ENCODE data around the gene CAMKK2.
A peak's percentile ranks its signal among the peaks of the same experiment; 100 is the strongest.
"Not testable (repeated sequence)": the region's sequence is repeated elsewhere in the genome, so short reads cannot be mapped to it uniquely, and the experiment has no call there.

Gene CAMKK2

GRCh38 chr12:121325922-121326396 is 29.4 kb upstream of the CAMKK2 start:
- Histone ChIP-seq H3K9ac (ENCODE audit: low read length) (no peak overlapping the region), H3K27me3 (ENCODE audit: control insufficient read depth, insufficient read depth, low read length) (no peaks in the 10 kb centered on the region), H3K36me3 (ENCODE audit: control insufficient read depth, low read depth, low read length) (peaks cover 67% of the 10 kb centered on the region), H3K4me1 (ENCODE audit: control insufficient read depth, low read depth, low read length) (no peaks in the 10 kb centered on the region), H3K9me3 (ENCODE audit: control insufficient read depth, low read depth, low read length) (no peaks in the 10 kb centered on the region), H3K27ac (ENCODE audit: low read length) (no peak overlapping the region), H3K4me3 (ENCODE audit: low read length) (no peak overlapping the region)

DNA sequence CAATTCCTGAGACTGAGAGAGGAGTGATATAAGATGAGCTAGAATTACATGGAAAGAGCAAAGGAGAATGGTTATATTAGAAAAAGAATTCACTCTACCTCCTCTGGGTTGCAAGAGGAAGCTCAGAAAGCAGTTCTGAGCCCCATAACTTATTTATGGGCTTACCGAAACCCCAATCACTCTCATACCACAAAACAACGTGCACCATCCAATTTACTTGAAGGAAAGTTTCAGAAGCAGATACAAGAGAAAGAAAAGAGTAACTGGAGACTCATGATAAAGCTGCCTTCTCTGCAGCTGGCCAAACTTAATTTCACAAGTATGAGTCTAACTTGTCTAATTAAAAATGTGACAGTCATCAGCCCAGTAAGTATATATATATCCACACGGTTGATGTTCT is 27.4 kb upstream of the CAMKK2 start:
- no peaks in the 10 kb centered on the region for H3K4me1 ChIP-seq (ENCODE audit: control insufficient read depth, low read depth, low read length)
- no peak overlapping the region for H3K27ac ChIP-seq (ENCODE audit: low read length)
- no peak overlapping the region for H3K4me3 ChIP-seq (ENCODE audit: low read length)
- H3K36me3 ChIP-seq (ENCODE audit: control insufficient read depth, low read depth, low read length), result peaks cover 62% of the 10 kb centered on the region
- no peak overlapping the region for H3K9ac ChIP-seq (ENCODE audit: low read length)
- no peaks in the 10 kb centered on the region for H3K9me3 ChIP-seq (ENCODE audit: control insufficient read depth, low read depth, low read length)
- no peaks in the 10 kb centered on the region for H3K27me3 ChIP-seq (ENCODE audit: control insufficient read depth, insufficient read depth, low read length)

GRCh38 chr12:121318121-121318520 is 21.6 kb upstream of the CAMKK2 start:
- no peak overlapping the region for H3K9ac ChIP-seq (ENCODE audit: low read length)
- H3K27me3 ChIP-seq (ENCODE audit: control insufficient read depth, insufficient read depth, low read length), result no peaks in the 10 kb centered on the region
- H3K36me3 ChIP-seq (ENCODE audit: control insufficient read depth, low read depth, low read length), result peaks cover 28% of the 10 kb centered on the region
- H3K9me3 ChIP-seq (ENCODE audit: control insufficient read depth, low read depth, low read length), result no peaks in the 10 kb centered on the region
- H3K4me3 ChIP-seq (ENCODE audit: low read length), result no peak overlapping the region
- H3K4me1 ChIP-seq (ENCODE audit: control insufficient read depth, low read depth, low read length), result no peaks in the 10 kb centered on the region
- no peak overlapping the region for H3K27ac ChIP-seq (ENCODE audit: low read length)

DNA sequence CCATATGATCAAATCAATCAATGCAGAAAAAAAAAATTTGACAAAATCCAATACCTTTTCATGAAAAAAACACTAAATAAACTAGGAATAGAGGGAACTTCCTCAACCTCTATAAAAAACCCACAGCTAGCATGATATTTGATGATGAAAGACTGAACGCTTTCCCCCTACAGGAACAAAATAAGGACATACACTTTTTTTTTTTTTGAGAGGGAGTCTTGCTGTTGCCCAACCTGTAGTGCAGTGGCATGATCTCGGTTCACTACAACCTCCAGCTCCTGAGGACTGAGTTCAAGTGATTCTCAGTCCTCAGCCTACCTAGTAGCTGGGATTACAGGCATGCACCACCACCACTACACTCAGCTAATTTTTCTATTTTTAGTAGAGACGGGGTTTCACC is 17.9 kb upstream of the CAMKK2 start:
- no peak overlapping the region for H3K27ac ChIP-seq (ENCODE audit: low read length)
- H3K36me3 ChIP-seq (ENCODE audit: control insufficient read depth, low read depth, low read length), result peaks cover 21% of the 10 kb centered on the region
- H3K9ac ChIP-seq (ENCODE audit: low read length), result no peak overlapping the region
- H3K9me3 ChIP-seq (ENCODE audit: control insufficient read depth, low read depth, low read length), result no peaks in the 10 kb centered on the region
- no peak overlapping the region for H3K4me3 ChIP-seq (ENCODE audit: low read length)
- H3K4me1 ChIP-seq (ENCODE audit: control insufficient read depth, low read depth, low read length), result no peaks in the 10 kb centered on the region
- H3K27me3 ChIP-seq (ENCODE audit: control insufficient read depth, insufficient read depth, low read length), result no peaks in the 10 kb centered on the region

GRCh38 chr12:121310231-121310630 is 13.7 kb upstream of the CAMKK2 start:
- not testable (repeated sequence) for H3K9me3 ChIP-seq (ENCODE audit: control insufficient read depth, low read depth, low read length); H3K4me3 ChIP-seq (ENCODE audit: low read length); H3K4me1 ChIP-seq (ENCODE audit: control insufficient read depth, low read depth, low read length); H3K27me3 ChIP-seq (ENCODE audit: control insufficient read depth, insufficient read depth, low read length); H3K27ac ChIP-seq (ENCODE audit: low read length); H3K9ac ChIP-seq (ENCODE audit: low read length)
- H3K36me3 ChIP-seq (ENCODE audit: control insufficient read depth, low read depth, low read length), result peaks cover 14% of the 10 kb centered on the region

DNA sequence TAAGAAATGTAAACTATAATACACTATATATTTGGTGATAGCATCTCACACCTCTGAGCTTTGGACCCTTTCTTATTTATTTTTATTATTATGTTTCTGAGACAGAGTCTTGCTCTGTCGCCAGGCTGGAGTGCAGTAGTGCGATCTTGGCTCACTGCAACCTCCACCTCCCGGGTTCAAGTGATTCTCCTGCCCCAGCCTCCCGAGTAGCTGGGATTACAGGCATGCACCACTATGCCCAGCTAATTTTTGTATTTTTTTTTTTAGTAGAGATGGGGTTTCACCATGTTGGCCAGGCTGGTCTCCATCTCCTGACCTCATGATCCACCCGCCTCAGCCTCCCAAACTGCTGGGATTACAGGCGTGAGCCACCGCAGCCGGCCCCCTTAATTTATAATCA is 10.9 kb upstream of the CAMKK2 start:
- H3K36me3 ChIP-seq (ENCODE audit: control insufficient read depth, low read depth, low read length), result peaks cover 14% of the 10 kb centered on the region
- H3K4me1 ChIP-seq (ENCODE audit: control insufficient read depth, low read depth, low read length); H3K9ac ChIP-seq (ENCODE audit: low read length); H3K4me3 ChIP-seq (ENCODE audit: low read length); H3K27ac ChIP-seq (ENCODE audit: low read length); H3K27me3 ChIP-seq (ENCODE audit: control insufficient read depth, insufficient read depth, low read length); H3K9me3 ChIP-seq (ENCODE audit: control insufficient read depth, low read depth, low read length): not testable (repeated sequence)

- Histone ChIP-seq H3K9ac (ENCODE audit: low read length) (no peak overlapping the region), H3K27ac (ENCODE audit: low read length) (no peak overlapping the region), H3K27me3 (ENCODE audit: control insufficient read depth, insufficient read depth, low read length) (no peaks in the 10 kb centered on the region), H3K36me3 (ENCODE audit: control insufficient read depth, low read depth, low read length) (peaks cover 9% of the 10 kb centered on the region), H3K4me3 (ENCODE audit: low read length) (no peak overlapping the region), H3K4me1 (ENCODE audit: control insufficient read depth, low read depth, low read length) (no peaks in the 10 kb centered on the region), H3K9me3 (ENCODE audit: control insufficient read depth, low read depth, low read length) (no peaks in the 10 kb centered on the region)
Observed at GRCh38 chr12:121304306-121304705, 7.8 kb upstream of the CAMKK2 start.

GRCh38 chr12:121301876-121302275 is 5.4 kb upstream of the CAMKK2 start:
- H3K4me3 ChIP-seq (ENCODE audit: low read length), result no peak overlapping the region
- H3K9ac ChIP-seq (ENCODE audit: low read length), result no peak overlapping the region
- H3K27me3 ChIP-seq (ENCODE audit: control insufficient read depth, insufficient read depth, low read length), result no peaks in the 10 kb centered on the region
- no peaks in the 10 kb centered on the region for H3K9me3 ChIP-seq (ENCODE audit: control insufficient read depth, low read depth, low read length)
- H3K4me1 ChIP-seq (ENCODE audit: control insufficient read depth, low read depth, low read length), result no peaks in the 10 kb centered on the region
- no peak overlapping the region for H3K27ac ChIP-seq (ENCODE audit: low read length)
- no peaks in the 10 kb centered on the region for H3K36me3 ChIP-seq (ENCODE audit: control insufficient read depth, low read depth, low read length)

DNA sequence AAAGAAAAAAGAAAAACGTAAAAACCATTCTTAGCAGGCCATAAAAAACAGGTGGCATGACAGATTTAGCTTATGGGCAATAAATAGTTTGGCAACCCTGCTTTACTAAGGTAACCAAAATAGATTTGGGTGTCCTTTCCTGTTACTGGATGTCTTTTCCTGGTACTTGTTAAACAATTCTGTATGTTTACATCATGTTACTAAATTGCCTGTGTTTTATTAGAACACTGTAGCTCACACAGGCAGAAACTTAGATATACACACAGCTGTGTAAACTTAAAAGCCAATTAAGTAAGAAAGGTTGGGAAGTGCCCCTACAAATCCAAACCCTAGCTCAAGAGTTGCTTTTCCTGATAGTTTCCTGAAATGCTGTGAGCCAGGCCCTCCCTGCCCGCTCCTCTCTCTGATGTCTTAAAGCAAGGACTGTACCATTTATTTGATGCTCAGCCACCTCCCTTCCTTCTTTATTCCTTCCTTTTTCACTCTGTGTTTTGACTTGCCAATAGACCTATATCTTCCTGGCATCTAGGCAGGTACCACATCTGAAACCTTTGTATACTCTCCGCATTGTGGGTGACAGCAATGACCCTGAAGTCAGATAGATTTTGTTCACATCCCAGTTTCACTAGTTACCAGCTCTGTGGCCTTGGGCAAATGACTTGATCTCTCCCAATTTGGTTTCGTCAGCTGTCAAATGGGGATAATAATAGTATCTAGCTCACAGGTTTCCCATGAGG is 3.7 kb upstream of the CAMKK2 start:
- Histone ChIP-seq H3K4me1 (ENCODE audit: control insufficient read depth, low read depth, low read length) (no peaks in the 10 kb centered on the region), H3K4me3 (ENCODE audit: low read length) (no peak overlapping the region), H3K27me3 (ENCODE audit: control insufficient read depth, insufficient read depth, low read length) (no peaks in the 10 kb centered on the region), H3K27ac (ENCODE audit: low read length) (no peak overlapping the region), H3K9ac (ENCODE audit: low read length) (no peak overlapping the region), H3K9me3 (ENCODE audit: control insufficient read depth, low read depth, low read length) (no peaks in the 10 kb centered on the region), H3K36me3 (ENCODE audit: control insufficient read depth, low read depth, low read length) (no peaks in the 10 kb centered on the region)

- Histone ChIP-seq H3K27ac (ENCODE audit: low read length) (no peak overlapping the region), H3K9ac (ENCODE audit: low read length) (no peak overlapping the region), H3K4me1 (ENCODE audit: control insufficient read depth, low read depth, low read length) (no peaks in the 10 kb centered on the region), H3K36me3 (ENCODE audit: control insufficient read depth, low read depth, low read length) (no peaks in the 10 kb centered on the region), H3K4me3 (ENCODE audit: low read length) (no peak overlapping the region), H3K27me3 (ENCODE audit: control insufficient read depth, insufficient read depth, low read length) (no peaks in the 10 kb centered on the region), H3K9me3 (ENCODE audit: control insufficient read depth, low read depth, low read length) (no peaks in the 10 kb centered on the region)
Observed at GRCh38 chr12:121299662-121300061, 3.2 kb upstream of the CAMKK2 start.

DNA sequence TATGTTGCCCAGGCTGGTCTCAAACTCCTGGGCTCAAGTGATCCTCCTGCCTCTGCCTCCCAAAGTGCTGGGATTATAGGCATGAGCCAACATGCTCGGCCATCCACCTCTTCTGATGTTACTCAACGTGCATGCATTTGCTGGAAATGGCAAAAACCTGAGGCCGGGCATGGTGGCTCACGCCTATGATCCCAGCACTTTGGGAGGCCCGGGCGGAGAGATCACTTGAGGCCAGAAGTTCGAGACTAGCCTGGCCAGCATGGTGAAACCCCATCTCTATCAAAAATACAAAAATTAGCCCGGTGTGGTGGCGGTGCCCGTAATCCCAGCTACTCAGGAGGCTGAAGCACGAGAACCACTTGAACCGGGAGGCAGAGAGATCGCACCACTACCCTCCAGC is 1.9 kb upstream of the CAMKK2 start:
- not testable (repeated sequence) for H3K4me3 ChIP-seq (ENCODE audit: low read length); H3K27me3 ChIP-seq (ENCODE audit: control insufficient read depth, insufficient read depth, low read length); H3K9me3 ChIP-seq (ENCODE audit: control insufficient read depth, low read depth, low read length); H3K36me3 ChIP-seq (ENCODE audit: control insufficient read depth, low read depth, low read length); H3K9ac ChIP-seq (ENCODE audit: low read length); H3K4me1 ChIP-seq (ENCODE audit: control insufficient read depth, low read depth, low read length); H3K27ac ChIP-seq (ENCODE audit: low read length)

- no peak overlapping the region for H3K27ac ChIP-seq (ENCODE audit: low read length)
- H3K4me1 ChIP-seq (ENCODE audit: control insufficient read depth, low read depth, low read length), result no peaks in the 10 kb centered on the region
- no peaks in the 10 kb centered on the region for H3K36me3 ChIP-seq (ENCODE audit: control insufficient read depth, low read depth, low read length)
- no peaks in the 10 kb centered on the region for H3K27me3 ChIP-seq (ENCODE audit: control insufficient read depth, insufficient read depth, low read length)
- H3K9ac ChIP-seq (ENCODE audit: low read length), result peak overlapping the region; percentile 64
- peak overlapping the region; percentile 81 for H3K4me3 ChIP-seq (ENCODE audit: low read length)
- H3K9me3 ChIP-seq (ENCODE audit: control insufficient read depth, low read depth, low read length), result no peaks in the 10 kb centered on the region
Observed at GRCh38 chr12:121297435-121297991, 1.0 kb upstream of the CAMKK2 start.
